SK-N-SH (cell line): ENCODE measurements around the gene SEPTIN10.

Experiments used
- CTCF ChIP-seq: fragments of 200-600 bp; sonication (generic); IDR thresholded peaks from 2 replicates; pipeline ENCODE4 v1.6.1; 2017; ENCODE audit warnings: antibody characterized with exemption, mild to moderate bottlenecking, moderate library complexity
- EZH2phosphoT487 ChIP-seq: fragments of 200-600 bp; sonication (generic); IDR thresholded peaks from 2 replicates; pipeline ENCODE4 v1.6.1; 2017; ENCODE audit warnings: low read depth, mixed run types, mild to moderate bottlenecking, antibody characterized with exemption, moderate library complexity, borderline replicate concordance
- FOXM1 ChIP-seq: IDR thresholded peaks from 2 replicates; pipeline ENCODE4 v1.4.0; 2012; ENCODE audit warnings: low read depth, mild to moderate bottlenecking
- GABPA ChIP-seq: IDR thresholded peaks from 2 replicates; pipeline ENCODE4 v1.4.0; 2012; ENCODE audit warnings: low read depth, mild to moderate bottlenecking
- JUND ChIP-seq: IDR thresholded peaks from 2 replicates; pipeline ENCODE4 v1.4.0; 2012
- MAX ChIP-seq: IDR thresholded peaks from 2 replicates; pipeline ENCODE4 v1.4.0; 2012; ENCODE audit warnings: low read depth
- PBX3 ChIP-seq: IDR thresholded peaks from 2 replicates; pipeline ENCODE4; 2012
- POLR2AphosphoS5 ChIP-seq: IDR thresholded peaks from 2 replicates; pipeline ENCODE4 v1.6.1; 2012; ENCODE audit warnings: low read depth, low read length
- RAD21 ChIP-seq: IDR thresholded peaks from 2 replicates; pipeline ENCODE4 v1.6.1; 2012; ENCODE audit warnings: mild to moderate bottlenecking, low read length
- SIN3A ChIP-seq: IDR thresholded peaks from 2 replicates; pipeline ENCODE4 v1.6.1; 2012; ENCODE audit warnings: low read depth, mild to moderate bottlenecking, low read length, moderate library complexity, borderline replicate concordance
- TAF1 ChIP-seq: IDR thresholded peaks from 2 replicates; pipeline ENCODE4 v1.6.1; 2012; ENCODE audit warnings: low read depth, mild to moderate bottlenecking, low read length, moderate library complexity, borderline replicate concordance
- USF2 ChIP-seq: fragments of 150-350 bp; IDR thresholded peaks from 2 replicates; pipeline ENCODE4 v1.6.1; 2017; ENCODE audit warnings: antibody characterized with exemption, low read length, low read depth, borderline replicate concordance

- no peak for TF ChIP-seq MAX
- TF ChIP-seq TAF1, result no peak
- TF ChIP-seq CTCF, result no peak
- no peak for TF ChIP-seq PBX3
- no peak for TF ChIP-seq FOXM1
- TF ChIP-seq POLR2AphosphoS5, result no peak
- TF ChIP-seq USF2, result no peak
- no peak for TF ChIP-seq JUND
- no peak for TF ChIP-seq GABPA
- TF ChIP-seq EZH2phosphoT487, result no peak
- TF ChIP-seq RAD21, result no peak
- no peak for TF ChIP-seq SIN3A
Measured at GRCh38 chr2:109648041-109648527, 34.3 kb upstream of the SEPTIN10 start.
